Measurements from ENCODE around the gene CEP68. TPM values are rescaled to one million over a fixed set of nuclear protein-coding genes. Genes with fewer than 3 reads are reported as not detected.

CEP68 gene
- total RNA-seq, 1 experiment from 2014 or later = 3.7 TPM

DNA sequence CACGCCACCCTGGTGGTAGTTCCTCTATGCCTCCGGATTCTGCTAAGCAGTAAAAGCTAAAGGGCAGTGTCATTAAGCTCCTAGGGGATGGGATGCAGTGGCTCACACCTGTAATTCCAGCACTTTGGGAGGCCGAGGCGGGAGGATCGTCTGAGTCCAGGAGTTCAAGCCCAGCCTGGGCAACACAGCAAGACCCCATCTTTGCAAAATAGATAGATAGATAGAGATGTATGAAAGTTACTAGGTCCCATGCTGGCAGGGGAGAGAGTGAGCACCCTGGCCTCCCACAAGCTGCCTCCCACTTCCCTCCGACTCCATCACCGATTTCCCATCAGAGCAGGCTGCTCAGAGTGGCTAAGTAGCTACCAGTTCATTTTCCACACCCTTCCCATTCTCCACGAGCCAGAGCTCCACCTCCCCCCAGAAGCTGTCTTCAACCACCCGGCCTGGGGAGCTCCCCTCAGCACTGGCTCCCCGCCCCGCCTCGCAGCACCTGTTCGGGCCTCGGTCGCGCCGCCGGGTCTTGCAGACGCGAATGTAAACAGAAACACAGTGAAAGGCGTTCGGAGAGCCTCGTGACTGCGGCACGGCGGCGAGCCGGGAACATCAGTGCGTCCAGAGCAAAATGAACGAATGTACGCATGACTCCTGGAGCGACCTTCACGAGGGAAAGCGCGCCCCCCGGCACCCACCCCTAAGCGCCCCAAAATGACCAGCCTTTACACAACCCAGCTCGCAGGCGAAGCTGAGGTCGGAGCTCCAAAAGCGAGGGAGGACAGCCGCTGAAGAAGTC lies 598 bp upstream of the CEP68 start:
- DNase-seq (ENCODE audit: low read depth) = no peak

GRCh38 chr2:65057054-65057375 lies 799 bp downstream of the CEP68 start:
- no peak for DNase-seq (ENCODE audit: low read depth)

DNA sequence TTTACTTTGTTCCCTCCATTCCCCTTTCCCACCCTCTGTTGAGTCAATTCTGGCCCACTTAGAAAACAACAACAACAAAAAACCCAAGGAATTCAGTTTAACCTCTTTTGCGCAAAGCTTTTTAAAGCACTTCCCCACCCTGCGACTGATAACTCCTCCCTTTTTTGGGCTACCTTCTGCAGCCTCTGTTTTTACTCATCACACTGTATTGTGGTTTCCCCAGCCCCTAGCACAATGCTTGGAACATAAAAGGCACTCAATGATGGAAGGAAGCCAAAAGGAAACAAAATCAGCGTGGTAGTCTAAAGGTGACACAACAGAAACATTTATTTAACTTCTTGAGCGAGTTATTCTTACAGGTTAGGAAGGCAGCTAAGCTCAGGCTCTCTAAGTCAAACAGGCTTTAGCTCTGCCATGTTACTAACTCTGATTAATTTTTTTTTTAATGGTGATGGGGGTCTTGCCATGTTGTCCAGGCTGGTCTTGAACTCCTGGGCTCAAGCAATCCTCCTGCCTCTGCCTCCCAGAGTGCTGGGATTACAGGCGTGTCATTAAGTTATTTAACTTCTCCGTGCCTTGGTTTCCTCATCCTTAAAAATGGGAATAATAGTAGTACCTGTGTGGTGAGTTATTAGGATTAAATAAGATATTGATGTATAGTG lies 1.3 kb downstream of the CEP68 start:
- peak; percentile 63 for DNase-seq (ENCODE audit: low read depth)

DNA sequence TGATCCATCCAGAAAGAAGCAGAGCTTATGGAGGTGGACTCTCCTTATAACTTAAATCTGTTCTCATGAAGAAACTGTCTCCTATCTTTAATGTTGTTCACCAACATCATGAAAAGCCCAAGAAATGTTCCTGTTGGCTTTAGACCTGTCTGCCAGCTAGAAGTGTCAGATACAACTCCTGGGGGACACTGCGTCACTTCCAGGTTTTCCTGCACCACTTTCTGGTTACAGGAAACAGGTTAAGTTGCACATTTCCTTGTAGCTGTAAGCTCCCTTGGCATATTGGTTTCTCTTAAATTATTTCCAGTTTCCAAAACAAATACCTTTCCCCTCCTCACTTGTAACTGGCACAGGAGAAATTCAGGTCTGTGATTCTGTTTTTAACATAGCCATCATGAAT lies 2.9 kb downstream of the CEP68 start:
- DNase-seq (ENCODE audit: low read depth) = no peak

DNA sequence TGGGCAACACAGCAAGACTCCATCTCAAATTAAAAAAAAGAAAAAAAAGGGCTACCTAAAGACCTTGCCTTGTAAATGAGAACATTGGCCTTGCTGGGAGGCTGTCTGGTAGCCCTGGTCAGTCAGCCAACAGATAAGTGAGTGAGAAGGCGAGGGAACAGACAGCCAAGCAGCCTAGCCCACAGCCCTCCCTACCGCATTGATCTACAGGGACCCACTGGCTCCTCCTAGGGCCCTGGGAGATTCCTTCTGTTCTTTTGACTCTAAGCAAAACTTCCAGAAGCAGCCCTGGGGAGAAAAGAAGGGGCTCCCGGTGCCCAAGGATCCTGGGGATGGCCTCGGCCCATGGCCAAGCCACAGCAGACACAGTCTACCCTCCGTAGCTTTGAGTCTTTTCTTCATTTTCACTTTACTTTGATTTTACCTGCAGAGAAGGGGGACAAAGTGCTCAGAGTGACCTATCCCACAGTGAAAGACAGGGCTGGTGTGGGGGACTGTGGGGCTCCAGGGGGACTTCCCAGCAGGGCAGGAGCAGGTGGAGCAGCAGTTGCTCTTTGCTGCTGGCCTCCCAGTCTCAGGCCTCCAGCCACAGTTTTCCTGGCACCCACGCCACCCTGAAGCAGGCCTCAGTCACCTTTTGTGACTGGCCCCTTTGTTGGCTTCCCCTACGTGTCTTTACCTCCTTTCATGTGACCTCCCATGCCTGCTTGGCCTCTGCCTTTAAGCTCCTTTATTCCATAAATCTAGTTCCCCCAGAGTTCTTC lies 5.1 kb downstream of the CEP68 start:
- DNase-seq (ENCODE audit: low read depth) = no peak

GRCh38 chr2:65061910-65062339 lies 5.7 kb downstream of the CEP68 start:
- DNase-seq (ENCODE audit: low read depth) = no peak

GRCh38 chr2:65062843-65063825 lies 6.9 kb downstream of the CEP68 start:
- DNase-seq (ENCODE audit: low read depth) = no peak

GRCh38 chr2:65064728-65065552 lies 8.7 kb downstream of the CEP68 start:
- DNase-seq (ENCODE audit: low read depth) = peak; percentile 77

DNA sequence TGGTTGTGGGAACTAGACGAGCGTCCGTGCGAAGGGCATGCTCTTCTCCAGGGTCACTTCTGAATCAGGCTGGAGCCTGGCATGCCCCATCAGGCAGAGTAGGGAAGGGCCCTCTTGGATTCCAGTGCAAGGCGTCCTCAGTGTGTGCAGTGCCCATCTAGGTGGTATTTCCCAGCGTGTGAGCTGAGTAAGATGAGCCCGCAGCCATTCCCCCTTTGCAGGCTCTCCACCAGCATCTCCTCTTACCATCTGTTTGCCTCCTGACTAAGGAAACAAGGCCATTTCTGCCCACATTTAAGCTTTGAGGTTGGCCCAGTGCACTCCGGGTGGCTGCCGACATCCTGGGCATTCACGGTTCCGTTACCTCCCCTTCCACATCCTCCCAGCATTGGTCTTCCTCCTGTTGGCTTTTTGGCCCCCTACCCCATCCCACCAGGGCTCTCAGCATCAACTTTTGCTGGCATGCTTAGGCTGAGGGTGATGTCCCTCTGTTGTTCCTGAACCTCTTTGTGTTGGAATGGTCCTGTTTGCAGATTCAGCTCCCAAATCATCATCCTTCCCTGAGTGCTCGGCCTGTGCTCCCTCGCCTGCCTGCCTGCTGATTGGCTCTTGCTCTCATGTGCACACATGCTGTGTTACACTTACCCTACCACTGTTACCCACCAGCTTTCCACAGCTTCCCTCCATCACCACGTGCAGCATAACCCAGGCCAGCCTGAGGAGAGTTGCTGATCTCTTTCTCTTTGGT lies 11.8 kb downstream of the CEP68 start:
- no peak for DNase-seq (ENCODE audit: low read depth)

DNA sequence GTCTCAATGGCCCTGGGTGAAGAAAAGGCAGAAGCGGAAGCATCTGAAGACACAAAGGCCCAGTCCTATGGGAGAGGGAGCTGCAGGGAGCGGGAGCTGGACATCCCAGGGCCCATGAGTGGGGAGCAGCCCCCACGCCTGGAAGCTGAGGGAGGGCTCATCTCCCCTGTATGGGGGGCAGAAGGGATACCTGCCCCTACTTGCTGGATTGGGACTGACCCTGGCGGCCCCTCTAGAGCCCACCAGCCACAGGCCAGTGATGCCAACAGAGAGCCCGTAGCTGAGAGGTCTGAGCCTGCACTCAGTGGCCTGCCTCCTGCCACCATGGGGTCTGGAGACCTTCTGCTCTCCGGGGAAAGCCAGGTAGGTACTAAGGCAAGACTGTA lies 13.2 kb downstream of the CEP68 start:
- DNase-seq (ENCODE audit: low read depth) = no peak

DNA sequence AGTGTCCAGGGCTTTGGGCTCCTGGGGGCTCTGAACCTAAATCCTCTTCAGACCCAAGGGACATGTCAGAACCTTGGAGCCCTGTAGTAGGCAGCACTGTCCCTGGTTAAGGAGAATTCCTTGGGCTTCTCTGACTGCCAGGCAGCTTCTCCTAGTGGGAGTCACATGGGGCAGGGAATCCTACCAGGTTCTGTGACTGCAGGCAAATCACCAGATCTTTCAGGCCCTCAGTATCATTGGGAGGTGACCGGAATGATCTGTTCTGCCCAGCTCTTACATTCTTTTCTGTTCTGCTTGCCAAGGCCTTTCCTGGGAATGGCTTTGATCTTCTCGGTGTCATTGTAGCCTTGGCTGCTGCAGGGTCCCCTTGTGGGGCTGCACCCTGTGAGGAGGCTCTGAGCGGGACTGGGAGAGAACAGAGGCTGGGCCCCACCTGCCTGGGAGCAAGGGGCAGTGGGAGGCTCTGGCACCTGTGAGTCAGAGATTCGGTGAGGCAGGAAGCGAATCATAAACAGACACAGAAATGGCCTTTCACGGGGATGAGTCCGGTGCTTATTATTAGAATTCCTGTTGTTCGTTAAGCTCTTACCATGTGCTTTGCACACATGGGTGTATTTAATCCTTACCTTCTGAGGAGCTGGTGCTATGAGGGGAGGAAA lies 14.1 kb downstream of the CEP68 start:
- peak; percentile 45 for DNase-seq (ENCODE audit: low read depth)

GRCh38 chr2:65070856-65071255 lies 14.6 kb downstream of the CEP68 start:
- no peak for DNase-seq (ENCODE audit: low read depth)

GRCh38 chr2:65071499-65072180 lies 15.4 kb downstream of the CEP68 start:
- peak; percentile 15 for DNase-seq (ENCODE audit: low read depth)

DNA sequence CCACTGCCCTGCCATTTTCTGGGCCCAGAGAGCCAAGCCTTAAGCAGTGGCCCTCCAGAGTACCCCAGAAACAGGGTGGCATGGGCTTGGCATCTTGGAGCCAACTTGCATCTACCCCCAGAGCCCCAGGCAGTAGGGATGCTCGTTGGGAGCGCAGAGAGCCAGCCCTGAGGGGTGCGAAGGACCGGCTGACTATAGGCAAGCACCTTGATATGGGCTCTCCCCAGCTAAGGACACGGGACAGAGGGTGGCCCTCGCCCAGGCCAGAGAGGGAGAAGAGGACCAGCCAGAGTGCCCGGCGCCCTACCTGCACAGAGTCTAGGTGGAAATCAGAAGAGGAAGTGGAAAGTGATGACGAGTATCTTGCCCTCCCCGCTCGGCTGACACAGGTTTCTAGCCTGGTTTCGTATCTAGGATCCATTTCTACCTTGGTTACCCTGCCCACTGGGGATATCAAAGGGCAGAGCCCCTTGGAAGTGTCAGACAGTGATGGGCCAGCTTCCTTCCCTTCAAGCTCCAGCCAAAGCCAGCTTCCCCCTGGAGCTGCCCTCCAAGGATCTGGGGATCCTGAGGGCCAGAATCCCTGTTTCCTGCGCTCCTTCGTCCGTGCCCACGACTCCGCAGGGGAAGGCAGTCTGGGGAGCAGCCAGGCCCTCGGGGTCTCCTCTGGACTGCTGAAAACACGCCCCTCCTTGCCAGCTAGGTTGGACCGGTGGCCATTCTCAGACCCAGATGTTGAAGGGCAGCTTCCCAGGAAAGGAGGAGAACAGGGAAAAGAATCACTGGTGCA lies 16.2 kb downstream of the CEP68 start:
- no peak for DNase-seq (ENCODE audit: low read depth)

DNA sequence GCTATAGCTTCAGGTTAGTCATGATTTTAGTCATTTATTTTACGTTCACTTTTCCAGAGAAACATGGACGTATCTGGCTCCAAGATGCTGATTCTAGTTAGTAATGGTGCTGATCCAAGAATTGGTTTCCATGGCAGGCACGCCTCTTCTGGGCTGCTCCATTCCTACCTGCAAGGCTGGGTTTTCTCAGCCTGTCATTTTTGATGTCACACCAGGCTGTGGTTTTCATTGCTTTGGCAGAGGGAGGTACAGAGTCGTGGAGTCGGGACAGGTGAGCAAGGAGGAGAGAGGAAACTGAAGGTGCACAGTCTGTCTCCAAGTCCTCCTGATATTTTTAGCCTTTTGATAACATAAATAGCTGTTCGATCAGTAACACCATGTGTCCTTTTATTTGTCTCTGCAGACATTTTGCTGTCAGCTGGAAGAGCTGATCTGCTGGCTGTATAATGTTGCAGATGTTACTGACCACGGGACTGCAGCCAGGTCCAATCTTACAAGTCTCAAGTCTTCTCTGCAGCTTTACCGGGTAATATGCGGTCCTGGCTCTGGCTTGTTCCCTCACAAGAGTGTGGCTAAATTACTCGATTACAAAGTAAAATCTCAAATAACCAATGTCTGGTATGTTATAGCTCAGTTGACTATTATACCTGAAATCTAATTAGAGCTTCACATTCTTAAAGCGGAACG lies 17.8 kb downstream of the CEP68 start:
- no peak for DNase-seq (ENCODE audit: low read depth)

DNA sequence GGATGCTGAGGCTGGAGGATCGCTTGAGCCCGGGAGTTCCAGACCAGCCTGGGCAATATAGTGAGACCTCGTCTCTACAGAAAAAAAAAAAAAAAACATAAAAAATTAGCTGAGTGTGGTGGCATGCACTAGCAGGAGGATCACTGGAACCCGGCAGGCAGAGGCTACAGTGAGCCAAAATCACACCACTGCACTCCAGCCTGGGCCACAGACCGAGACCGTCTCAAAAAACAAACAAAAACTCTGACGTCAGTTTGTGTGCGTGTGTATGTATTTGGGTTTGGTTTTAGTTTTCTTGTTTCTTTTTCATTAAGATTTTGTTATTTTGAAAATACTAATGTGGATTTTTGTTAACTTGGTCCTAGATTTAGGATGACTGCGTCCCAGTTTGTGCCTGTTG lies 19.0 kb downstream of the CEP68 start:
- no peak for DNase-seq (ENCODE audit: low read depth)

GRCh38 chr2:65075605-65076344 lies 19.6 kb downstream of the CEP68 start:
- DNase-seq (ENCODE audit: low read depth) = no peak

Data from Daoy (cell line).